ENCODE data around the gene NPIPB8.
"Not testable (repeated sequence)": the region's sequence is repeated elsewhere in the genome, so short reads cannot be mapped to it uniquely, and the experiment has no call there.

Gene NPIPB8

GRCh38 chr16:28603381-28604185 is 34.3 kb upstream of the NPIPB8 start:
- TF ChIP-seq CTCF (conservative IDR thresholded peaks at IDR 0.05; ENCODE audit: low read length): no peak
- no peak overlapping the region for H3K4me3 ChIP-seq (ENCODE audit: low read length)
- no peak for DNase-seq (ENCODE audit: low read depth)

GRCh38 chr16:28604186-28604565 is 33.7 kb upstream of the NPIPB8 start:
- no peak for TF ChIP-seq CTCF (conservative IDR thresholded peaks at IDR 0.05; ENCODE audit: low read length)
- DNase-seq (ENCODE audit: low read depth): no peak
- no peak overlapping the region for H3K4me3 ChIP-seq (ENCODE audit: low read length)

- no peak overlapping the region for H3K4me3 ChIP-seq (ENCODE audit: low read length)
- no peak for DNase-seq (ENCODE audit: low read depth)
- no peak for TF ChIP-seq CTCF (conservative IDR thresholded peaks at IDR 0.05; ENCODE audit: low read length)
These were observed 31.4 kb upstream of the NPIPB8 start for GRCh38 chr16:28606291-28607115.

- no peak for DNase-seq (ENCODE audit: low read depth)
- no peak overlapping the region for H3K4me3 ChIP-seq (ENCODE audit: low read length)
- no peak for TF ChIP-seq CTCF (conservative IDR thresholded peaks at IDR 0.05; ENCODE audit: low read length)
These were observed 30.7 kb upstream of the NPIPB8 start for GRCh38 chr16:28607116-28607623.

GRCh38 chr16:28607681-28608495 is 30.0 kb upstream of the NPIPB8 start:
- not testable (repeated sequence) for H3K4me3 ChIP-seq (ENCODE audit: low read length); DNase-seq (ENCODE audit: low read depth)

GRCh38 chr16:28608496-28608808 is 29.4 kb upstream of the NPIPB8 start:
- DNase-seq (ENCODE audit: low read depth); H3K4me3 ChIP-seq (ENCODE audit: low read length): not testable (repeated sequence)

- not testable (repeated sequence) for H3K4me3 ChIP-seq (ENCODE audit: low read length); DNase-seq (ENCODE audit: low read depth)
These were observed 28.8 kb upstream of the NPIPB8 start for GRCh38 chr16:28608867-28609596.
